ENCODE measurements around the gene DMRT2.

The DMRT2 gene

GRCh38 chr9:1009101-1009707 is 41.0 kb upstream of the DMRT2 start (continued):
- TF ChIP-seq ZBTB11 (tag by site-specific recombination; conservative IDR thresholded peaks at IDR 0.05; ENCODE audit: low read depth) (no peak), ZEB2 (tag by site-specific recombination; IDR thresholded peaks at IDR 0.05) (no peak)

GRCh38 chr9:1013021-1013420 is 37.1 kb upstream of the DMRT2 start:
- ChIA-PET CTCF (interaction anchor here (0.6 to 1.4 kb wide), 6 partner anchors 12 to 579 kb away, joined by 3 to 4 read pairs (median 4); no protein-coding TSS in a partner anchor), POLR2A (no interaction called here)
- H3K36me3 ChIP-seq (ENCODE audit: control insufficient read depth in 2 of 2, insufficient read depth in 1 of 2, low read length in 2 of 2): no peaks in the 10 kb centered on the region
- no peak overlapping the region for H3K4me3 ChIP-seq (ENCODE audit: low read depth, low read length)
- no peak for TF ChIP-seq ZNF660 (tag by site-specific recombination; IDR thresholded peaks at IDR 0.05)
- TF ChIP-seq ZNF274 (IDR thresholded peaks at IDR 0.05; ENCODE audit: low read length): no peak
- no peak for TF ChIP-seq ZNF274 (tag by site-specific recombination; IDR thresholded peaks at IDR 0.05; ENCODE audit: borderline replicate concordance)
- TF ChIP-seq PBX3 (CRISPR knock-in tag; IDR thresholded peaks at IDR 0.05): no peak
- H3K27ac ChIP-seq (ENCODE audit: extremely low read depth, low read depth, low read length): no peak overlapping the region
- H3K4me1 ChIP-seq (ENCODE audit: control insufficient read depth, insufficient read depth, low read length): no peaks in the 10 kb centered on the region
- no peaks in the 10 kb centered on the region for H3K9me3 ChIP-seq (ENCODE audit: control insufficient read depth, insufficient read depth, low read depth, low read length)

- H3K36me3 ChIP-seq (ENCODE audit: control insufficient read depth in 2 of 2, insufficient read depth in 1 of 2, low read length in 2 of 2): no peaks in the 10 kb centered on the region
- H3K9me3 ChIP-seq (ENCODE audit: control insufficient read depth, insufficient read depth, low read depth, low read length): no peaks in the 10 kb centered on the region
- TF ChIP-seq ZNF580 (tag by site-specific recombination; IDR thresholded peaks at IDR 0.05) (no peak), PBX3 (CRISPR knock-in tag; IDR thresholded peaks at IDR 0.05) (no peak), ZNF76 (tag by site-specific recombination; IDR thresholded peaks at IDR 0.05; ENCODE audit: borderline replicate concordance, low read depth) (no peak), SCRT2 (tag by site-specific recombination; IDR thresholded peaks at IDR 0.05) (no peak), ZNF639 (tag by site-specific recombination; IDR thresholded peaks at IDR 0.05) (no peak), TSHZ1 (tag by site-specific recombination; IDR thresholded peaks at IDR 0.05; ENCODE audit: borderline replicate concordance) (no peak), ZNF549 (tag by site-specific recombination; IDR thresholded peaks at IDR 0.05) (no peak), ZFHX2 (tag by site-specific recombination; conservative IDR thresholded peaks at IDR 0.05) (no peak), ZNF488 (tag by site-specific recombination; IDR thresholded peaks at IDR 0.05) (no peak)
- no peak overlapping the region for H3K27ac ChIP-seq (ENCODE audit: extremely low read depth, low read depth, low read length)
- no peak overlapping the region for H3K4me3 ChIP-seq (ENCODE audit: low read depth, low read length)
- ChIA-PET CTCF (interaction anchor here (1.4 kb wide), 1 partner anchor 14 kb away, joined by 4 read pairs; no protein-coding TSS in a partner anchor), POLR2A (no interaction called here)
- no peaks in the 10 kb centered on the region for H3K4me1 ChIP-seq (ENCODE audit: control insufficient read depth, insufficient read depth, low read length)
Measured at GRCh38 chr9:1014225-1014624, 35.9 kb upstream of the DMRT2 start.
